ENCODE data around the gene DIP2C.

The DIP2C gene

GRCh38 chr10:667096-667495 lies 22.4 kb downstream of the DIP2C start:
- no peaks in the 10 kb centered on the region for H3K4me1 ChIP-seq (ENCODE audit: insufficient read depth, low read length, poor library complexity, severe bottlenecking)
- no peak overlapping the region for H2AFZ ChIP-seq (ENCODE audit: low read length)
- H3K36me3 ChIP-seq (ENCODE audit: insufficient read depth, low read length): no peaks in the 10 kb centered on the region
- H3K9me2 ChIP-seq (replicated peaks; ENCODE audit: low read depth, low read length): no peaks in the 10 kb centered on the region
- no peak overlapping the region for H3K9ac ChIP-seq (ENCODE audit: low read depth, low read length, poor library complexity, severe bottlenecking)
- no peaks in the 10 kb centered on the region for H3F3A ChIP-seq (ENCODE audit: low read depth)
- H3K4me3 ChIP-seq (ENCODE audit: low read length, poor library complexity, severe bottlenecking): no peak overlapping the region
- 0 out of 2 replicates have a peak, but pooled peaks cover 4% of the 10 kb centered on the region for H3K9me3 ChIP-seq (ENCODE audit: insufficient read depth, low read depth, low read length)
- H3K4me2 ChIP-seq (ENCODE audit: low read depth, low read length, poor library complexity, severe bottlenecking): no peak overlapping the region
- no peaks in the 10 kb centered on the region for H4K20me1 ChIP-seq (ENCODE audit: insufficient read depth, low read length, poor library complexity, severe bottlenecking)
- no peaks in the 10 kb centered on the region for H3K79me2 ChIP-seq (ENCODE audit: insufficient read depth, low read length)
- no peaks in the 10 kb centered on the region for H3K27me3 ChIP-seq (ENCODE audit: insufficient read depth, low read length, poor library complexity, severe bottlenecking)
- TF ChIP-seq CTCF (conservative IDR thresholded peaks at IDR 0.05; ENCODE audit: low read length): no peak
- TF ChIP-seq EZH2phosphoT487 (IDR thresholded peaks at IDR 0.05; ENCODE audit: borderline replicate concordance): no peak

- Histone ChIP-seq H3K4me3 (ENCODE audit: low read length, poor library complexity, severe bottlenecking) (no peak overlapping the region), H2AFZ (ENCODE audit: low read length) (no peak overlapping the region), H4K20me1 (ENCODE audit: insufficient read depth, low read length, poor library complexity, severe bottlenecking) (no peaks in the 10 kb centered on the region), H3K27me3 (ENCODE audit: insufficient read depth, low read length, poor library complexity, severe bottlenecking) (no peaks in the 10 kb centered on the region), H3K4me1 (ENCODE audit: insufficient read depth, low read length, poor library complexity, severe bottlenecking) (no peaks in the 10 kb centered on the region), H3K36me3 (ENCODE audit: insufficient read depth, low read length) (no peaks in the 10 kb centered on the region), H3K9ac (ENCODE audit: low read depth, low read length, poor library complexity, severe bottlenecking) (no peak overlapping the region), H3F3A (ENCODE audit: low read depth) (no peaks in the 10 kb centered on the region), H3K9me3 (ENCODE audit: insufficient read depth, low read depth, low read length) (0 out of 2 replicates have a peak, but pooled peaks cover 4% of the 10 kb centered on the region), H3K79me2 (ENCODE audit: insufficient read depth, low read length) (no peaks in the 10 kb centered on the region), H3K9me2 (replicated peaks; ENCODE audit: low read depth, low read length) (no peaks in the 10 kb centered on the region), H3K4me2 (ENCODE audit: low read depth, low read length, poor library complexity, severe bottlenecking) (no peak overlapping the region)
- TF ChIP-seq CTCF (conservative IDR thresholded peaks at IDR 0.05; ENCODE audit: low read length) (no peak), EZH2phosphoT487 (IDR thresholded peaks at IDR 0.05; ENCODE audit: borderline replicate concordance) (no peak)
These were observed 23.0 kb downstream of the DIP2C start for GRCh38 chr10:666237-667012.

- no peaks in the 10 kb centered on the region for H3K9me2 ChIP-seq (replicated peaks; ENCODE audit: low read depth, low read length)
- no peak overlapping the region for H3K9ac ChIP-seq (ENCODE audit: low read depth, low read length, poor library complexity, severe bottlenecking)
- no peaks in the 10 kb centered on the region for H3K79me2 ChIP-seq (ENCODE audit: insufficient read depth, low read length)
- no peaks in the 10 kb centered on the region for H4K20me1 ChIP-seq (ENCODE audit: insufficient read depth, low read length, poor library complexity, severe bottlenecking)
- H2AFZ ChIP-seq (ENCODE audit: low read length): no peak overlapping the region
- H3K4me2 ChIP-seq (ENCODE audit: low read depth, low read length, poor library complexity, severe bottlenecking): no peak overlapping the region
- H3K4me1 ChIP-seq (ENCODE audit: insufficient read depth, low read length, poor library complexity, severe bottlenecking): no peaks in the 10 kb centered on the region
- no peak for TF ChIP-seq CTCF (conservative IDR thresholded peaks at IDR 0.05; ENCODE audit: low read length)
- TF ChIP-seq EZH2phosphoT487 (IDR thresholded peaks at IDR 0.05; ENCODE audit: borderline replicate concordance): no peak
- no peaks in the 10 kb centered on the region for H3F3A ChIP-seq (ENCODE audit: low read depth)
- no peaks in the 10 kb centered on the region for H3K36me3 ChIP-seq (ENCODE audit: insufficient read depth, low read length)
- 0 out of 2 replicates have a peak, but pooled peaks cover 4% of the 10 kb centered on the region for H3K9me3 ChIP-seq (ENCODE audit: insufficient read depth, low read depth, low read length)
- H3K4me3 ChIP-seq (ENCODE audit: low read length, poor library complexity, severe bottlenecking): no peak overlapping the region
- H3K27me3 ChIP-seq (ENCODE audit: insufficient read depth, low read length, poor library complexity, severe bottlenecking): no peaks in the 10 kb centered on the region
These were observed 23.8 kb downstream of the DIP2C start for GRCh38 chr10:665579-666091.

Data from Loucy (cell line).